GM12864 (cell line): ENCODE measurements around the gene SLC51A.
"Not testable (repeated sequence)": the region's sequence is repeated elsewhere in the genome, so short reads cannot be mapped to it uniquely, and the experiment has no call there.

Source experiments
- DNase-seq: peaks from one replicate; pipeline ENCODE4 v3.0.0-alpha.2; 2011; ENCODE audit warnings: low read depth
- H3K4me3 ChIP-seq: 2 replicates; pipeline ENCODE4 v1.5.1; 2011; ENCODE audit warnings: mild to moderate bottlenecking, low read depth, low read length, control low read depth
- CTCF ChIP-seq: IDR thresholded peaks from 2 replicates; pipeline ENCODE4 v1.5.1; 2011; ENCODE audit warnings: low read depth, mild to moderate bottlenecking, moderate library complexity, low read length, control low read depth, inconsistent platforms; ENCODE audit errors: missing control alignments

The SLC51A gene

GRCh38 chr3:196198771-196199753 is 17.3 kb upstream of the SLC51A start:
- H3K4me3 ChIP-seq, result no peak overlapping the region
- no peak for DNase-seq
- peak; percentile 30 for TF ChIP-seq CTCF

- peak overlapping the region; percentile 29 for H3K4me3 ChIP-seq
- no peak for TF ChIP-seq CTCF
- DNase-seq, result peak; percentile 39
Observed at GRCh38 chr3:196202516-196202970, 13.8 kb upstream of the SLC51A start.

- DNase-seq, result no peak
- H3K4me3 ChIP-seq, result no peak overlapping the region
Observed at GRCh38 chr3:196203846-196204245, 12.5 kb upstream of the SLC51A start.

GRCh38 chr3:196205442-196206205 is 10.7 kb upstream of the SLC51A start:
- DNase-seq, result not testable (repeated sequence)

More at GRCh38 chr3:196203846-196204245, 12.5 kb upstream of the SLC51A start:
- TF ChIP-seq CTCF, result no peak

GRCh38 chr3:196207159-196207832 is 9.0 kb upstream of the SLC51A start:
- no peak for DNase-seq
- H3K4me3 ChIP-seq, result no peak overlapping the region
- no peak for TF ChIP-seq CTCF

More at GRCh38 chr3:196205442-196206205, 10.7 kb upstream of the SLC51A start:
- not testable (repeated sequence) for H3K4me3 ChIP-seq

GRCh38 chr3:196207833-196208607 is 8.3 kb upstream of the SLC51A start:
- DNase-seq, result no peak
- peak overlapping the region; percentile 42 for H3K4me3 ChIP-seq
- no peak for TF ChIP-seq CTCF
